GM04503 (cell line): ENCODE measurements around the gene MLLT6.

Experiments used
- DNase-seq: peaks from one replicate; pipeline ENCODE4 v3.0.0-alpha.2; 2012; ENCODE audit warnings: low read depth

MLLT6 gene

DNA sequence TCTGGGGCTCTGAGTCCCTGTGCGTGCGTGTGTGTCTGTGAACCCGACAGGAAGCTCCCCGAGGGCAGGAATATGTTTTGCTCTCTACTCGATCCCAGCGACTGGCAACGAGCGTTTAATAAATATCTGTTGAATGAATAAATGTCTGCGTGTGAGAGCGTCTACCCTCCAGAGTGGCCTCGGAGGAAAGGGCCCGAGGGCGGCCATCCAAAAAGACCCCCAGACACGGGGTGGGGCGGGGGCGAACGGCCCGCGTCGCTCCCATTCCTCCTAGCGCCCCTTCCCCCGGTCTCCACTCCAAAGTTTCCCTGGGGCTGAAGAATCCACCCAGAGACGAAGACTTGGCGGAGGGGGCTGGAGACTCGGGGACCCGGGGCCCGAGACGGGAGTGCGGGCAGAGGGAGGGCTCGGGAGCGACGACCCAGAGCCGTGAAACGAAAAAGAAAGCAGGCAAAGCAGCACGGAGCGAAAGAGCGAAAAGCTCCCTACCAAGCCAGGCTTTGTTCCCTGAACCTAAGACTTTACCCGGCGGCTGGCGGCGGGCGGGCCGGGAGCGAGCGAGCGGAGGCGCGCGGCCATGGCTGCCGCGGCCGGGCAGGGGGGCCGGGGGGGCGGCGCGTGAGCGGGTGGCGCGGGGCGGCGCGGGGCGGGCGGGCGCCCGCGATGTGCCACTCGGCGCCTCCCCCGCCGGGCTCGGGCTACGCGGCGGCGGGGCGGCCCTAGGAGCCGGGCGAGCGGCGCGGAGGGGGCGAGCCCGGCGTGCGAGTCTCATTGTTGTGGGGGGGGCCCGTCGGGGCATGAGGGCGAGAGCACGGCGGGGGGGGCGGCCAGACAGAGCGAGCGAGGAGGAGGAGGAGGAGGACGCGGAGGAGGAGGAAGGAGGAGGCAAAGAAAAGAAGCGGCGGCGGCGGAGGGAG, at the start of gene MLLT6:
TSS of gene MLLT6 (plus strand) at position 668 of the 917 bp plus-strand sequence. CDS start 360 bp downstream, outside the sequence.
- DNase-seq = no peak

DNA sequence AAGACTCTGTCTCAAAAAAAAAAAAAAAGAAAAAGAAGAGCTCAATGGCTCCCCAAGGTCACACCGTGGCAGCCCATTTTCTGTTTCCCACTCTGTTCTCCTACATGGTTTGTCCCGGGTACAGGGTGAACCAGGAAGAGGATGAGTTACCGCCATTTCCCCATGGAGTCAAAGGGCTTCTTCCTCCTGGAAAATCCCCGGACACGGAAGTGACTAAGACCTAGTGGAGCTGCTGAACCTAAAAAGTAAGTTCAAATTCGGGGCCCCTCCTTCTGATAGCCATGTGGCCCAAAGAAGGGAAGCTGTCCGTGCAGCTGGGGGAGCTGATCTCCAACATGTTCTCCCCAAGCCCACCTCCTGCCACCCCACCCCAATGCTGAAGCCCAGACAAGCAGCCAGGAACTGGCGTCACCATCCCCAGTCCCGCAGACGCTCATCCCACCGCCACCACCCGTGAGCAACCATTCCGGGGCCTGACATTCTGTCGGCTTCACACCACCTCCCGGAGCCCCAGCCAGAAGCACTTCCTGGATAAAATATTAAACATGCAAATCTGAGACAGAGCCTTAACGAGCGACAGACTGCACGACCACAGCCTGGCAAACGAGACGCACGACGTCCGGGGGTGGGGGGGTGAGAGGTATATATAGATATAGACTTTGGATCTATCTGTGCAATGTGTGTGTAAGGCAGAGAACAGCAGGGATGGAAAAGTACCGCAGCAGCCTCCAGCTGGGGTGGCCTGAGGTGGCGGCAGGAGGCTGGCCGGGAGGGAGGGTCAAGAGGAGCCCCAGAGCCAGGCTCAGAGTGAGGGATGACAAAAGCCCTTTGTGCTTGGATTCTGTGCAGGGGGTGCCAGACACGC, 47.9 kb upstream of the MLLT6 start:
- DNase-seq = no peak

DNA sequence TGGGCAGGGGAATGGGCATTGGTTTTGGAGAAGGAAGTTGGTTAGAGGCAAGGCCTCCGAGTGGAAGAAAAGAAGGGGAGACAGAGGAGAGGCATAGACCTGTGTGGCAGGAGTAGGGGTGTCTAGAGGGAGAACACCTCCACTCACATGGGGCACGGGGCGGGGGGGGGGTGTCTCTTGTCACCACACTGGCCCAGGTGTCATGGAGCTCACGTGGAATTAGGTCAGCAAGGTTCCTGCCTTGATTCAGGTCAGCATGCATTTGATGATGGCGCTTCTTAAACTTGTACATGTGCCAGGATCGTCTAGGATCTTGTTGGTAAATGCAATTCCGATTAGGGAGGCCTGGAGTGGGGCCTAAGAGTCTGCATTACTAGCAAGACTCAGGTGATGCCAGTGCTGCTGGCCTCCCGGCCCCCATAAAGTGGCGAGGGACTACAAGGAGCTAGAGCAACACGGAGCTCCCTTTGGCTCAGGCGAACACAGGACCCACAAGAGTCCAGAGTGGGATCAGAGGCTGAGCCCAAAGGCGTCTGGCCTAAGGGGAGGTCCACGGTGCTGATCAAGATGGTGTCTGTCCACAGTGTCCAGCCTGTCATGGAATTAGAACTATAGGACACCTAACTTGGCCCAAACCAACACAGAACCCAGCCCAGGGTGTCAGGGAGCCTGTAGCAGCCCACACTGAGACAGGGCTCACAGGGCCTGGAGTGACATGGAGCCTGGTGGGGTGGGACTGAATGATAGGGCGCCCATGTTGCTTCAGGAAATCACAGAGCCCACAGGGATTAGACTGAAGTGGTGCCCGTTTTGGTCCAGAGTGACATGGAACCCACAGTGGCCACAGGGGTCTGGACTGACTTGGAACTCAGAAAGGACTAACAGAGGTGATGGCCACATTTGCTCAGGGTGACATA, 47.0 kb upstream of the MLLT6 start:
- DNase-seq = no peak

DNA sequence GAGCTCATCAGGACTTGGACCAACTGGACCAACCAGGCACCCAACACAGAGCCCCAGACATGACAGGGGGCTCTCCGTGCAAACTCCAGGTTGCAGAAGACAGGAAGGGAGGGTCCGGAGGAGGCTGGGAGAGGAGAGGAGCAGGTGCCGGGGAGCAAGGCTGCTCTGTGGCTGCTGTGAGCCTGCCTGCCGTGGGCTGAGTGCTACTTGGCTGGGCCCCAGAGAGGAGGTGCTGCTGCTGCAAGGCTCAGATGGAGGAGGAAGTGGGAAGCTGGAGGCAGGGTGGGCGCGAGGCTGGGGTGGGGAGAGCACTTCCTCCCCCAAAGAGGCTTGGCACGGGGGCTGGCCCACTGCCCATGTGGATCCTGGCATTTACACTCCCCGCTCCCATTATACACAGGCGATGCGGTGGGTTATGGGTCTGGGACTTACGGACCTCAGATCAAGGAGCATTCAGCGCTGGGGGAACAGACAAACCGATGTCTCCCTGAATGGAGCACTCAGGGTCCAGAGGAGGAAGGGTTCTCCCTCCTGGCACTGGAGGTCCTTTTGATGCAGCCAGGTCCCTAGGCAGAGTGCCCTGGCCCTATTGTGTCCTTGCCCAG, 46.2 kb upstream of the MLLT6 start:
- DNase-seq = no peak

DNA sequence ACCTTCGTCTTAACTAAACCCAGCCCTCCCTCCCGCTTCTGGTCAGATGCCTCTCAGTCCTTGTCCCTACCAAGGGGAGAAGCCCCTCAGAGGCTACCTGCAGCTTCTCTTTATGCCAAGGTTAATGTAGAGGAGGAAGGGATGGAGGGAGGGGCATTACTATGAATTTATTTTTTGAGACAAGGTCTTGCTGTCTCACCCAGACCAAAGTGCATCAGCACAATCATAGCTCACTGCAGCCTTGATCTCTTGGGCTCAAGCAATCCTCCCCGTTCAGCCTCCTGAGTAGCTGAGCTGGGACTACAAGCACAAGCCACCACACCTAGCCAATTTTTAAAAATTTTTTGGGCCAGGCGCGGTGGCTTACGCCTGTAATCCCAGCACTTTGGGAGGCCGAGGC, 45.7 kb upstream of the MLLT6 start:
- no peak for DNase-seq

DNA sequence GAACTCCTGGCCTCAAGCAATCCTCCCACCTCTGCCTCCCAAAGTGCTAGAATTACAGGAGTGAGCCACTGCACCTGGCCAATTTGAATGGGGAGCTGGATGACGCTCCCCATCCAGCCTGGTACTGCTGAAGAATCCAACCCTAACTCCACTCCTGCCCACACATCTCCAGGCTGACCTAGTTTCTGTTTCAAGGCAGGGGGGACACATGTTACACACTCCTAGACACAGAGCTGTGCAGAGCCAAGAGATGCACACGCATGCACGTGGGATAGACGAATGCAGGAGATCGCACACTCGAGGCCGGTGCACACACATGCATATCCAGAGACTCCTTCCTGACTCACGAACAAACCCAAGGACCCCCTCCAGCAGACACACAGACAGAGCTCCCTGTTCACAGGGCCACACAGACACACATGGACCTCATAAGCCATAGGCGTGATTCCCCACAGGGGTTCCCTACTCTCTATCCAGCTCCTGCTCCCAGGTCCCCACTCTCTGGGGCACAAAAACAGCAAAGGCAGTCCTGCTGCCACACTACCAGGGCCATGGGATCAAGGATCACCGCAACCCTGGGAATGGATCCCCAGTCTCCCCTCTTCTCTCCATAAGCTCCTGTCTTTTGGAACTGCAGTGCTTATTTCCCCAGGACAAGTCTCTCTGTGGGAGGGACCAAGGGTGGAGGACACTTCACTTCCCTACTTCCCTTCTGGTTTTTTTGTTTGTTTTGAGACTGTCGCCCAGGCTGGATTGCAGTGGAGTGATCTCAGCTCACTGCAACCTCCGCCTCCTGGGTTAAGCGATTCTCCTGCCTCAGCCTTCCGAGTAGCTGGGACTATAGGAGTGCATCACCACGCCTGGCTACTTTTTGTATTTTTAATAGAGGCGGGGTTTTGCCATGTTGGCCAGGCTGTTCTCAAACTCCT, 44.7 kb upstream of the MLLT6 start:
- no peak for DNase-seq

DNA sequence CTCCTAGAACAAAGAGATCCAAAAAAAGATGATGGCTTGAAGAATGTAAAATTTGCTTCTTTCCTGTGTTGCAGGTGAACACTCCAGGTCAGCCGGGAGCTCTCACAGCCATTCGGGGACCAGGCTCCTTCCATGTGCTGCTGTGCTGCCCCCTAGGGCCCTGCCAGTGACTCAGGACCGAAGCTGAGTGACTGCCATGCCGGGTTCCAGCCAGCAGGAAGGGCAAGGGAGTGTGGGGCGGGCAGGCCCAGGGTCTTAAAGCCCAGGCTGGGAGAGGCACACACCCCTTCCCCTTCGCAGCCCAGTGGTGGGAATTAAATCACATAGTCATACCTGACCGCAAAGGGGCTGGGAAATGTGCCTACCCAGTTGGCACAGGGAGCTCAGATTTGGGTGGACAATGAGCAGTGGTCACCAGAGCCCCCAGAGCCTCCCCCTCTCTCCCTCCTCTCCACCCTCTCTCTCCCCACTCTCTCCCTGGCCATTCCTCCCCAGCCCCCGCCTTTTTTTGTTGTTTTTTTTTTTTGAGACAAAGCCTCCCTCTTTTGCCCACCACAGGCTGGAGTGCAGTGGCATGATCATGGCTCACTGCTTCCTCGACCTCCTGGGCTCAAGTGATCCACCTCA, 41.8 kb upstream of the MLLT6 start:
- no peak for DNase-seq

DNA sequence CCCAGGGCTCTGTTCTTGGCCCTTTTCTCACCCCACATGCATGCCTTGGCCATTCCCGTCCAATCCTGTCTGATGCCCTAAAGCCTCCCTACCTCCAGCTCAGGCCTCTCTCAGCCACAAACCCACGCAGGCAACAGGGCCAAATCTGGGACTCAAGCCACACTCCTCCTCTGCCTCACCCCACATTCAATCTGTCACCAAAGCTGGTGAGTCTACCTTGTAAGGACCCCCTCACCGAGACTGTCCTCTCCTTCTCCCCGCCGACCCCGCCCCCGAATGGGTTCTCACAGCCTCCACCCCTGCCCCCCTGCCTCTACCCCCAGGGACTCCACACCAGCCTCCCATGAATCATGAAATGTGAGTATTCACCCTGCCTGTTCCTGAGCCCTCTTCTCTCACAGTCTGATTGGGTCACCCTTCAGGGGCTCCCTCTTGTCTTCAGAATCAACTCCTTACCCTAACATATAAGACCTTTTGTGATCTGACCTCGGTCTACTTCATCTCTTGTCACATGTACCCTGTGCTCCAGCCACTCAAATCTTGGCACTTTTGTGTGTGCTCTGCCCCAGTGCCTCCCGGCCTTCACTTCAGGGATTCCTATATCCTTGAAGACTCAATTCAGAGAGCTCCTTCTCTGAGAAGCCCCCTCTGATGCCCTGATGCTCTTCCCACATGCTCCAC, 41.0 kb upstream of the MLLT6 start:
- no peak for DNase-seq

DNA sequence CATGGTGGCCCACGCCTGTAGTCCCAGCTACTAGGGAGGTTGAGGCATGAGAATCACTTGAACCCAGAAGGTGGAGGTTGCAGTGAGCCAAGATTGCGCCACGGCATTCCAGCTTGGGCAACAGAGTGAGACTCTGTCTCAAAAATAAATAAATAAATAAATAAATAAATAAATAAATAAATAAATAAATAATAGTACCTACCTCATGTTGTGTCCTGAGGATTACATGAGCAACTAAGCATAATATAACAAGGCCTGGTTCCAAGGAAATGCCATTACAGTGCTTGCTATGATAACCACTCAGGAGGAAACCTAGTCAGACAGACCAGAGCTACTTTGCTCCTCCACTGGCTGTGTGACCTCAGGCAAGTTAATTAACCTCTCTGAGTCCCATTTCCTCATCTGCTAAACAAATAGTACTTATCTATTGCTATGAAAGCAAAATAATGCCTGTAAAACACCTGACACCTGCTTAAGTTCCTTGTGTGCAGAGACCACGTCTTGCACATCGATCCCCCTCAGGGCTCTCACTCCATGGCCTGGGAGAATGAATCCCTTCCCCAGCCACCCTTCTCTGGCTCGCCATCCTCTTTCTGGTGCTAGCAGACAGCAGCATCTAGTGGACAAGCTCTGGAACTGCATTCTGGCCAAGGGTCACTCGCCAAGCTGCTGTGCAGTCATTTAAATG, 37.8 kb upstream of the MLLT6 start:
- no peak for DNase-seq

DNA sequence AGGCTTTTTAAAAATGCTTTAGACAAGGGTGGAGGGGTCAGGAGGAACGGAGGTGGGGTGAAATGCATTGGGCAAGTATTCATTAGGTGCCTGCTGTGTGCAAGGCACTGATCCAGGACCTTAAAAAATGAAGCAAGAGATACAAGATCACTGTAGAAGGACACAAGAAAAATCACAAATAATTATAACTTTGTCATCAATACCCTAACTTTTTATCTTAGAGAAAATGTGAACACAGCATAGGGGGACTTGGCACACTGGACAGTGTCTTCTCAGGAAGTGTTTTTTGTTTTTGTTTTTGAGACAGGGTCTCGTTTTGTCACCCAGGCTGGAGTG, 37.3 kb upstream of the MLLT6 start:
- no peak for DNase-seq

DNA sequence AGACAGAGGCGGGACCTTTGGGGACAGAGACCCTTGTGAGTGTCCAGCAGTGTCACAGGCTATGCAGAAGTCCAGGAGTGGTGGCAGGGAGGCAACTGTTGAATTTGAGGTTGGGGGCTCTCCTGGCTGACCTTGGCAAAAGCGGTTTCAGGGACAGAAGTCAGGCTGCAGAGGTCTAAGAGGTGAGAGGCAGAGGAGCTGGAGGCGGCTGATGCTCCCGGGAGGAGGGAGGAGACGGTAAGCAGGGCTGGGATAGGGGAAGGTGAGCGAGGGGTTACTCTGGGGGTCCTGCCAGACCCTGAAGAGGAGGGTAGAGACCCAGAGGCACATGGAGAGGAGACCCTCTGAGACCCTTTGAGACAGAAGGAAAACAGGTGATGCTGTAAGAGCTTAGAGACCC, 35.6 kb upstream of the MLLT6 start:
- DNase-seq = no peak

DNA sequence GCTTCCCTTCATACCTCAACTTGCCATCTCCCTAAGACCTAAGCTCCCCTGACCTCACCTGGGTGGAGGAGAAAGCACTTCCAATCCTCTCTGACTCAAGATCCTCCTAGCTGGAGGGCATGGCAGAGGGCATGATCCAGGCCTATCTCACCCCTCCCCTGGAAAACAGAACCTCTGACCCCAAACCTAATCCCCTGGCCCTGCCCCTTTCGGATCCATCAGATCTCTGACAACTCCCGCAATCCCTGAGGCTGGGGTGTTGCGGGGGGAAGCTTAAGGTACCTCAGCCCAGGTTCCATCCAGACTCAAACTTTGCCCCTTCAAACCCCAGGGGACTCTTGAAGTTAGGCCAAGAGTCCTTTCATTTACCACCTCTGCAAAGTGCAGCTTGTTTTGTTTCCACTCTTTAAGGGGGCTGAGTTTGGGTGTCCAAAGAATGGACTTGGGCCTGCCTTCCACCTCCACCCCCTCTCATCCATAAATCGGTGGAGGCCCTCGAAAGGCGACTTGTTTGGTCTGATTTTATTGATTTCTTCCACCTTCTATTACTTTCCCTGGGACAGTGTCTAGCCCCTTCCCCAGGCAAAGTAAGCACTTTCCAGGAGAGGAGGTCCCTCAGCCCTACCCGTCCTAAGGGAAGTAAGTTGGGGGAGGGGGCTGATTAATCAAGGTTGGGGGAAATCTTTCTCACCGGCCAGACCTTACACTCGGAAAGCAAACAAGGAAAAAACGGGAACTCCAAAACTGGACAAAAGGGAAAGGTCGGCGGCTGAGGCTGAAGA, 32.9 kb upstream of the MLLT6 start:
- DNase-seq = no peak

DNA sequence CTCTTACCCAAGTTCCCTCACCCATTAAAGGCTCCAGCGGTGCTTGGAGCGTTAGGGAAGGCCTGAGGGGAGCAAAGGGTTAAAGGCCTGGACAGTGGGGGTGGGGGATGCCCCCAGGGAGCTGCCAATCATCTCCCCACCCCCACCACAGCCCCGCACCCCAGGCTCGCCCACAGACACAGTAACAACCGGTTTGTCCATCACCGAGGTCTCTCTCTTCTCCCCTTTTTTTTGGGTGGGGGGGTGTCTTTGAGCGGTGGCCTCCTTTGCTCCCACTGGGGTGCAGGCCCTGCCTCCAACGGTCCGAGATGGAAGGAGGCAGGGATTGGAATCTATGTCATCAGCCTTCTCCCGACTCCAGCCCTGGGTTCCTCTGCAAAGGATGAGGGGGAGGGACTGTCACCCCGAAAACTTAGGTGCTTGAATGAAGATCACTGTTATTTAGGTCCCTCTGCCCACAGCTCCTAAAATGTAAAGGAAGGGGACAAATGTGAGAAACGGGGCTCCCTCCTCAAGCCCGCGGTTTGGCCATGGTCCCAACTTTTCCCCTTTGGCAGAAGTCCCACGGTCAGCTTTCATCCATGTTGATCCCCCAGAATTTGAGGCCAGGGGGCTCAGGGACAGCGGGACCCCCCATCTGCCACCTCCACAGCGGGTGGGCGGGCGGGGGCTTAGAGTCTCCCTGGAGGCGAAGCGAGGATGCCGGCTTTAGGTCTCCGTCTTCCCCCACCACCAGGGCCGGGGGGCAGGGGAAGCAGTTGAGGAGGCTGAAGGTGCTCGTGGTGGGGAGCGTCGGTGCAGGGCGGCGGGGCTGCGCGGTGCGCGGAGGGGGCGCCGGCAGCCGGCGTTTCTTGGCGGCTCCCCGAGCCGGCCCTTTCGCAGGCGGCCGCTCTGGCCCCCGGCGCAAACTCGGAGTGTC, 32.0 kb upstream of the MLLT6 start:
- DNase-seq = no peak

DNA sequence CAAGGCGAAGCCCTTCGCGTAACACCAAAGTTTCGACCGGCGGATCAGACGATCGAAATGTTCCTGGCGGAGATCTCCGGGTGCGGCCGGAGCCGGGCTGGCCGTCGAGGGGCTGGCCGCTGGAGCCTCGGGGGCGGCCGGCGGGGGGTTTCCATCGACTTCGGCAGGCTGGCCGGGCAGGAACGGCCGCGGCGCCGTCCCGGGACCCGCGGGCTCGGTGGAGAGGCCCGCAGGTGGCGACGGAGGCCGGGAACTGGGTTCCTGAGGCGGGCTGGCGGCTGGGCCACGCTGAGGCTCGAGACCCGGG, 31.4 kb upstream of the MLLT6 start:
- DNase-seq = no peak

DNA sequence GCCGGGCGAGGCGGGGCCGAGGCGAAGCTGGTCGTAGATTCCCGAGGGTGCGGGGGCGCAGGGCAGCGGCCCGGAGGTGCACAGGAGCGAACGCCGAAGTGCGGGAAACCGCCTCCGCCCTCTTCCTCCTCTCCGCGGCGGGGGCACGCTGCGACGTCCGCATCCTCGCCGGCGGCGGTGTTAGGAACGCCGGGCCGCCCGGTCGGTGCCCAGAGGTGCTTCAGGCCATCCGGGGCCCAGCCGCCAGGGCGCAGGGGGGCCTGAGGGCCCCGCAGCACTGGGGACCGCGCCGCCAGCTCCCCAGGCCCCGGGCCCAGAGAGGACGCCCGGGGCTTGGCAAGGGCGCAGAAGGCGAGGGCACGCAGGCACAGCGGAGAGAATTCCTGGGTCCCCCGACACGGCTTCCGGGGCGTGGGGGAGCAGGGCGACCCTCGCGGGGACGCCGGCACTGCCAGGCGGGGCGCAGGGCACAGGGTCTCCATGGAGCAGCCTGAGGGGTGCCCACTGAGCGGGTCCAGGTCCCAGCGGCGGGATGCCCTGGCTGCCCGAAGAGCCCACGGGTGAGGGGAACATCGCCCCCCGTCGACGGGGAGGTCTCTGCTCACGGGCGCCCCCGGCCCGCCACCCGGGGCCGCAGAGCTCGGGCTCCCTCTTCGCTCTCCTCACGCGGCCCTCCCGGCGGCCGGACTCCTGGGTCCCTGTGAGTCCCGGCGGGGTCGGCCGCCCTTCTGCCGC, 30.9 kb upstream of the MLLT6 start:
- DNase-seq = no peak
